Stimulated activated naive CD4-positive, alpha-beta T cell treated with Interleukin-2 at 50 U/mL for 16 hours (primary cell): ENCODE results near the gene PRMT2.

Experiments
- DNase-seq: peaks from one replicate; lab custom pipeline; 2025; lab: John Stamatoyannopoulos, UW

The PRMT2 gene

DNA sequence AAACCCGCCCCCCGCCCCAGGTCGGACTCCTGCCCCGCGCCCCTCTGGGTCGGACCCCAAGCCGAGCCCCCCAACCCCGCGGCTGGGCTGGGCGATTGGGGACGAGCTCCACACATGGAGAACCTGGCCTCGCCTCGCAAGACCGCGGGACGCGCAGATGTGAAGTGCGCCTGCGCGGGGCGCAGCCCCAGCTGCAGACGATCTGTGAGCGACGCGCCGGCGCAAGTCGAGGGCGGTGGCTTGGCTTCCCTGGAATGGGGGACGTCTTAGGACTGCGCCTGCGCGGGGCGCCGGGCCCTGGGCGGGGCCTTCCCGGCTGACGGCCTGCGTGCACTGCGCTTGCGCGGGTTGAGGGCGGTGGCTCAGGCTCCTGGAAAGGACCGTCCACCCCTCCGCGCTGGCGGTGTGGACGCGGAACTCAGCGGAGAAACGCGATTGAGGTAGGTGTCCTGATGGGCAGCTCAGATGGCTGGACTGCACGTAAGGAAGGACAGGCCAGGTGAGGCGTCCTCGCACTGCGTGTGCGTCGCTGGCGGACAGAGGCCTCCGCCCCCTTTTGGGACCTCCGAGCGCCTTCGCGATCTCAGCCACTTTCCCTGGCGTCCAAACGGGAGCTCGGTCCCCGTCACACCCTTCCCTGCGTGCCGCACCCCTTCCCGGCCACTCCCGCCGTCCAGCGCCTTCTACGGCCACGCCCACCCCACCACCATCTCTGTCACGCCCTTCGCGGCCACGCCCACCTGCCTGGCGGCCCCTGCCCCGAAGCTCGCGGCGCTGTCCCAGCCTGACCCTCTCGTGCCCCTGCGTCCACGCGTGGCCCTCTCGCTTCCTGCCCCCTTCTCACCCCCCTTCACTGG is at the start of gene PRMT2:
Gene PRMT2, plus strand, starts transcription at position 351 of the 857 bp plus-strand sequence. CDS start 1,278 bp downstream, outside the sequence.
- peak; percentile 95 for DNase-seq

DNA sequence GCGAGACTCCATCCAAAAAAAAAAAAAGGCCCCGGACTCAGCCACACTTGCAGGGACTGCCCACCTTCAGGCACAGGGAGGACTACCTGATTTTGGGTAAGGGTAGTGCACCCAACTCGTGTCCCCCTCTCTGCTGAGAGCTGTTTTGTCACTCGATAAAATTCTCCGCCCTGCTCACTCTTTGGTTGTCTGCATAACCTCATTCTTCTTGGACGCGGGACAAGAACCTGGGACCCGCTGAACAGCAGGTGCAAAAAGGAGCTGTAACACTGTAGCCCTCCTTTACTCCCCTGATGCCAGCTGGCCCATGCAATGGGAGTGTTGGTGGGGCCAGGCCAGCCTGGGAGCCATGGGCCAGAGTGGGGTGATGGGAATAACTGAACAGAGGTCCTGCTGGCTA is 41.2 kb upstream of the PRMT2 start:
- DNase-seq: no peak

DNA sequence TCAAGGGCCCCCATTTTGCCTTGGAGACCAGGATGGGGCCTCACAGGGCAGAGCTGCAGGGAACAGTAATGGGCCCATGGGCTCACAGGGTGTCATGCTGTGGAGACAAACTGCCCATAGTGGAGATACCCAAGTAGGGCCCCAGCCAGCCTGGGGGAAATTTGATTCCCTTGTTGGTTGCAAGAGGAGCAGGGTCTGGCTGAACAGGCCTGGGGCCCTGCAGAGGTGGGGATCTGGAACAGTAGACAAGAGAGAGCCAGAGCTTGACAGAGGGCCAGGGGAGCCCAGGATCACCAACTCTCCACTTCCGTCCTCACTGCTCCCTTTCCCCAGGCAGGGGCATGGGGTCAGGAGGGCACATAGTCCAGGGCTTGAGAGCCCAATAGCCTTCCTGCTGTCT is 39.3 kb upstream of the PRMT2 start:
- DNase-seq: no peak

DNA sequence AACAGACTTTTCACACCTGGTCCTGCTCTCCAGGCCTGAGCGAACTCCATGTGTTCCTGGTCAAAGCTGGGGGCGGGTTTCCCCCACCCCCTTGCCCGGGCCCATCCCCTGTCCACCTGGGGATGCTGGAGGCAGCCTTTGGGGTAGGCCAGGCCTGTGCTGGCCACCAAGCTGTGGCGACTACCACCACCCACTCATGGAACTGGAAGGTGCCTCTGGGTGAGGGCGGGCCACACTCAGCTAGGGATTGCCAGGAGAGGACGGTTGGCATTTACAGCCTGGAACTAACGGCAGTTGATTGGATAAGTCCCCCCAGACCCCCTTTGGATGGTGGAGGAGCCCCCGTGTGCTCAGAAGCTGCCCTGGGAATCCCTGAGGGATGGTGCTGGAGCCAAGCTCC is 38.4 kb upstream of the PRMT2 start:
- no peak for DNase-seq

DNA sequence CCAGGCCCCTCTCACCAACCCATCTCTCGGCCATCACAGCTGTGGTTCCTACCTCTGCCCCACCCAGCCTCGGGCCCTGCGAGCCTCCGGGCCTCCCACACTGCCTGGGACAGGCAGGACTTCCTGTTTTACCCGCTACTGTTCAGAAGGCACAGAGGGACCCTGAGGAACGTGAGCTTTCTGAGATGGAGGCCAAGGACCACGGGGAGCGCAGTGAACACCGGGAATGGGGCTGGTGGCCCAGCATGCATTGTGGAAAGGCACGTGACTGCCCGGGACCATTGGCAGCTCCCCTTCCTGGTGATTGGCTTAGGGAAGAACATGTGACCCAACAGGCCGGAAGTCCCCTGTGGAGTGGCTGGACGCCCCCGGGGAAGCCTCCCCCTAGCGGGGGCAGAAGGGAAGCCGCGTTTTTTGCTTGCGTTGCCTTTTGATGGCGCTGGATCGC is 37.6 kb upstream of the PRMT2 start:
- DNase-seq: no peak

DNA sequence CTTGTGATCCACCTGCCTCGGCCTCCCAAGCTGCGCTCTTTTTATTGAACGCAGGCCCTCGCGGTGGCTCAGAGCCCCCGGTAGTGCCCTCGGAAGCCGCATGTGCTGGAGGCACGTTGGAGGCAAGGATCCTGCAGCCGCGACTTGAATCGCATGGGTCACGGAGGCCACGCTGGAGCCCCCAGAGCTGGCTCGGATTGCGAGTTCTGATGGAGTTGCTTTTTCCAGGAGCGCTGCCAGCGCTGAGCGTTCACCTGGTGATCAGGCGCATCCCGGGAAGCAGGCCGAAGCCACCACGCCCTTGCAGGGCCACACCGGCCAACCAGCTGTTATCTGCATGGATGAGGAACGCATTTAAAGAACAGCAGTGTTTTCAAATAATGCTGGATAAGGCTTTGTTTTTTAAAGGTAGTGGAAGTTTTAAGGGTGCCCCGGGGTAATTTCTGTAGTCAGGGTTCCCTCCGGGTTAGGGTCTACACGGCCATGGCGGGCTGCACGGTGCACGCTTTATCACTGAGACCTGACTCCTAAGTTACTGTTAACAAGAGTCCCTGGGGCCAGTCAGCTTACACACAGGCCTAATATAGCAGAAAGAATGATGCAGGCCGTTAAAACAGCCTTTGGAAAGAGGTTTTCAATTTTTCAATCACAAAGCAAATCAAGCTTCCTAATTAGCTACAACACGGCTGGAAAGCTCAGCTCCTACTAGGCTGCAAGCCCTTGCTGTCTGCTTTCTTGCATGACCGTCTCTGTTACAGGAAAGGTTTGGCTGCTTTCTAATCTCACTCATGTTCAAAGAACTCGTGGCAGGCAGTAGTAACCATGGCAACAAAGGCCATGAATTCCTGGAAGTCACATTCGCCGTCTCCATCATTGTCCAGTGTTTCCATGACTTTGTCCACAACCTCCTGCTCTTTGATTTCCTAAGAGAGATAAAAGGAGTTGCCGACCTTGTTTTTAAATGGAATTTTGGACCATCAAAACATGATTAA is 36.6 kb upstream of the PRMT2 start:
- no peak for DNase-seq

DNA sequence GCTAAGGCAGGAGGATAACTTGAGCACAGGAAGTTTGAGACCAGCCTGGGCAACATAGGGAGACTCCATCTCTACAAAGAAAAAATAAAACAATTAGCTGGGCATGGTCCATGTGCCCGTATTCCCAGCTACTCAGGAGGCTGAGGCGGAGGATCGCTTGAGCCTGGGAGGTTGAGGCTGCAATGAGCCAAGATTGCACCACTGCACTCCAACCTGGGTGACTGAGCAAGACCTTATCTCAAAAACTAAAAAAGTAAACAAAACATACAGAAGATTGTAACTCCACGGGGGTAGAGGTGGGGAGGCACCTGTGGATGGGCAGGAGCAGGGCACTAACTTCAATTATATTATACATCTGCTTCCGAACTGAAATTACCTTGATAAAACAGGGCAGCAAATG is 35.2 kb upstream of the PRMT2 start:
- DNase-seq: no peak

DNA sequence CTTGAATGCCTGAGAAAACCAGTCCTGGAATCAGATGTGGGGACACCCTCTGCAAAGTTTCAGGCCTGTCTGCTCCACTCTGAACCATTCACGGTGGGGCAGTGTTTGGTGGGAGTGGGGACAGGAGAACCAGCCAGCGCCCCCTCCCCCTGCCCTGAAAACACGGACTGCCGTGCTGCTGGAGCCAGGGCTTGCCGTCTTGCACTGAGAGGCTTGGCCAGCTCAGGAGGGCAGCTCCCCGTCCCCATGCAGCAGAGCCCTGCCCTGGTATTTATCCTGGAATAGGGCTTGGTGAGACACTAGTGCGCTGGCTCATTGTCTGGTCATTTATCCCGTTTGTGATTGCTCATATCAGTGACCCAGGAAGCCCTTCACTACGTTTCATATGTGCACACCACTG is 34.5 kb upstream of the PRMT2 start:
- no peak for DNase-seq

DNA sequence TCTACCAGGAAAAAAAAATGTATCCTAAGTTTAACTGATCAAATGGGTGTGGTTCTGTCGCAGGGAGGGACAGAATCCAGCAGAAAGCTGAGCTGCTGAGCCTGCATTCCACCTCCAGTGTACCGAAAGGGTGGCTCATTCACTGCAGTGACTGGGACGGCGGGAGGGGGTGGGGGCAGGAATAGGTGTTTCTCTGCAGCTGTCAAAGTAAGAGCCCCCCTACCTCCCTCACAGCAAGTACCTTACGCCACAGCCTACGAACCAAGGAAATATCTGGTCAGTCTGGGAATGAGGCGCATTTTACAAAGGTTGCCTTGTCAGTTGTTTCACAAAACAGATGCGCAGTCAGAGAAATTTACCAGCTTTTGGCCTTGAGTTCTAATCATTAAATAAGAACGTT is 32.2 kb upstream of the PRMT2 start:
- no peak for DNase-seq

DNA sequence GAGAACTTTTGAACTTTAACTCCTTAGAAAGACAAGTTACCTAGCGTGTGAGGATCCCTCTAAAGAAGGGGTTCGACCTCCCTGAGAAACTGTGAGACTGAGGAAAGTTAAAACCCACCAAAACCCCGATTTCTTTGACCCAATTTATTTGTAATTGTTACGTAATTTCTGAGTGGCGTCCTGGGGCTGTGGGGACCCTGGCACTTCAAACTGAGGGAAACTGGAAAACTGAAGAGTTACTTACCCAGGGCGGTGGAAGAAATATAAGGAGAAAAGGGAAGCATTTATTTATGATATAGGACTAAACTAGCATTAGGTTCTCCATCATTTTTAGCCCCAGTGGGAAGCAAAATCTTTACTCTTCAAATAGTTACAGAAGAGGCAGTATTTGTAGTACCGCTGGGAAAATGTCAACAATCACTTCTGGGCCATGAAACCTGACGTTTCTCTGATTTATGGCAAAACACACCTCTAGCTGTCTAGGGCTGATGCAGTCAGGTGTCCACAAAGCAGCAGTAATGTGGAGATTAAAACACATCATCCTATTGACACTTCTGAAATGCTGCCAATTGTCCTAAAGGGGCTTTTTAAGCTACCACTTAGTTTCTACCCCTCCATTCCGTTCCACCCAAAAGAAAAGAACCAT is 31.0 kb upstream of the PRMT2 start:
- no peak for DNase-seq

DNA sequence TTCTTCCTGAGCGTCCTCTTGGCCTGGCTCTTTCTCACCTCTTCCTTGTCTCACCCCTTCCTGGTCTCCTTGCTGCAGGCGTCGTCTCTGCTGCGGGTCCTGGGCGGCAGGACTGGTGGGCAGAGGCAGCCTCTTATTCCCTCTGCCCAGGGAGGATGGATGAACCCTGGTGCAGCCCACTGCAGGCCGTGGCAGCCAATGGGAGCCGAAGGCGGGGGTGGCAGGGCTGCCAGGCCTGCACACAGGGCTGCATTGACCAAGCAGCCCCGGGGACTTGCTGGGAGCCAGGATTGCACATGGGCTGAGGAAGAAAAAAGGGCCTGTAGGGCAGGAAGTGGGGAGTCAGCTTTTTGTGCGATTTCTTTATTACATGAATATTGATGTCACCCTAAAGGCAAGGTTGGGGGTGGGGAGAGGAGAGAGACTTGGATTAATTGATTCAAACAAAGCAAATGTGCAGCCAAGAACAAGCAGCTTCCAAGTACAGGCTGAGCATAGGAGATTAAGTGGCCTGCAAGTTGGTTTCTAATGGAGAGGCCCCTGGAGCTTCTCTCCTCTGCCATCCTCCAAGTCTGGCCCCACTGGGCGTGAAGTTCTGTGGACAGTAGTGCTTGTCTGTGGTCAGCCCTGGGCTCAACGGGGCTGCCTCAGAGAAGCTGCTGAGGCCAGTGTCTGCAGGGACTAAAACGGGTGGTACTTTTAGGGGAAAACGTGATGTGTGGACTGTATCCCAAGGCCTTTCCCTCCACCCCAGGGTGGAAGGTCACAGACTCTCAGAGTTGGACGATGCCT is 30.3 kb upstream of the PRMT2 start, which contains the start of gene S100B:
Gene S100B, minus strand, starts transcription at position 108 of the 792 bp plus-strand sequence. CDS start 2,667 bp downstream, outside the sequence.
- no peak for DNase-seq

DNA sequence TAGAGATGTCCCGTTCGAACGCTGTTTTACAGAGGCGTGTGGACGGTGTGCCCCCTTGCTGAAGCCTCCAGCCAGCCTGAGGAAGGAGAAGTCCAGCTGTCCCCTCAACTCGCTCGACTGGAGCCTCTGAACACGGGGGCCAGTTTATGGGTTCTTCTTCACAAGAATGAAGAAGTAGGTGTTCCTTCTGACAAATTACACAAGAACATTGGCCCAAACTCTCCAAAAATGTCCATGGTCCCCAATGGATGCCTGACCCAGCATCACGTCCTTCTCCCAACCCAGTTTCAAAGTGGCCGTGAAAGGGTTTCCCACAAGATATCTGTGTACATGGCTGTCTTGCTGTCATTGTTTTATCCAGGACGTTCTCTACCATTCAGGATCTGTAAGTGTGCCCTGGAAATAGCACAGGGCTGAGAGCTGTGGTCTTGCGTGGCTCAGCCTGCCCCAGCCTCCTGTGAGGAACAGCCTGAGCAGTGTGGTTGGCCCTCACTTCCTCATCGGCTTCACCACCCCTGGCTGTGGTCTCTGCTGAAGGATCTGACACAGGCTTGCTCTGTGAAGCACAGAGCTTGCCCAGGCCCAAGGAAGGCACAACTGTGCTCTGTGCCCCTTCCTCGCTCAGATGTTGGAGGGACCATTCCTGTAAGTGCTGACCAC is 29.6 kb upstream of the PRMT2 start:
- peak; percentile 12 for DNase-seq

DNA sequence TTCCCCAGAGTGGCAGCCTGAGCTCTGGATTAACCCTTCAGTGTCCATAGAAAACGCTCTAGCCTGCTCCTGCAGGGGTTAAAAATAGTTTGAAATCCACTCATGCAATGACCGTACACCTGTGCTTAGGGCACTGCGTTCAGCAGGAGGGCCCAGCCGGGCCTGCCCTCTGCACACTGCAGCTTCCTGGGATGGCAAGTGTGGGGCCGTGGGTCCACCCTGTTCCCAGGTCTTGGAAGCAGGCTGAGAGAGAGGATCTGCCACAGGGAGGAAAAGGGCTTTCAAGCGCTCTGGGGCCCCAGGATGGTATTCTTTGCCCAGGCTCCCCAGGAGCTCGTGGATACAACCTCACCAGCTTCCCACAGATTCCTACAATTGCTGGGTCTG is 29.1 kb upstream of the PRMT2 start:
- no peak for DNase-seq

DNA sequence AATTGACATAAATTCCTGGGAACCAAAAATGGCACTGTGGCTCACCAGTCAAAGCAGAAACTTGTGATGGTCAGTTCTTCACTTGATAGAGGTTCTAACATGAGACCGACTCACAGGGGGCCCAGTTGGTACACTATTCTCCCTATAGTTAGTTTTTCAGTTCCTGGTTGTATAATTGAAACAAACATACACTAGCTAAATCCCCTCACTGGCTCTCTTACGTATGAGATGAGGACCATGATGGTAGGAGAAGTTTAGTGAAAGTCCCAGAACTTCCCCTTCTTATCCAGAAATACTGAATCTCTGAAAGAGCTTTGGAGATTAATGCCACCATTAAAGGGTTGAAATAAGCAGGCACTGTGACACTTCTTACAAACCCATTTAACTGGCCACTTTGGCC is 27.8 kb upstream of the PRMT2 start:
- no peak for DNase-seq

DNA sequence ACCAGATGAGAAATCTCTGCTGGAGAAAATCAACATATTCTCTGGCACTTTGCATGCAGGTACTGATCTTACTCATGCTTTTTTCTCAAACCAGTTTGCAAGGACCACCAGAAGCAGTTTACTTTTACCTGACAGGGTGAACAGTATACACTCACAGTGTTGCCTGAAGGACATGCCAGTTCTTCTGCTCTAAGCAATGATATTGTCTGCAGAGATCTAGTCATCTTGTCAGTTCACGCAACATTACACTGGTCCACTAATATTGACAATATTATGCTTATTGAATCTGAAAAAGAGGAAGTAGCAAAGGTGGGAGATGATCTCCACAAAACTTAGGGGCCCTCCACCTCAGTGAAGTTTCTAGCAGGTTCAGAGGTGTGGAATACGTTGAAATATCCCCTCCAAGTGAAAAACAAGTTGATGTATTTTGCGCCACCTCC is 26.8 kb upstream of the PRMT2 start:
- no peak for DNase-seq

DNA sequence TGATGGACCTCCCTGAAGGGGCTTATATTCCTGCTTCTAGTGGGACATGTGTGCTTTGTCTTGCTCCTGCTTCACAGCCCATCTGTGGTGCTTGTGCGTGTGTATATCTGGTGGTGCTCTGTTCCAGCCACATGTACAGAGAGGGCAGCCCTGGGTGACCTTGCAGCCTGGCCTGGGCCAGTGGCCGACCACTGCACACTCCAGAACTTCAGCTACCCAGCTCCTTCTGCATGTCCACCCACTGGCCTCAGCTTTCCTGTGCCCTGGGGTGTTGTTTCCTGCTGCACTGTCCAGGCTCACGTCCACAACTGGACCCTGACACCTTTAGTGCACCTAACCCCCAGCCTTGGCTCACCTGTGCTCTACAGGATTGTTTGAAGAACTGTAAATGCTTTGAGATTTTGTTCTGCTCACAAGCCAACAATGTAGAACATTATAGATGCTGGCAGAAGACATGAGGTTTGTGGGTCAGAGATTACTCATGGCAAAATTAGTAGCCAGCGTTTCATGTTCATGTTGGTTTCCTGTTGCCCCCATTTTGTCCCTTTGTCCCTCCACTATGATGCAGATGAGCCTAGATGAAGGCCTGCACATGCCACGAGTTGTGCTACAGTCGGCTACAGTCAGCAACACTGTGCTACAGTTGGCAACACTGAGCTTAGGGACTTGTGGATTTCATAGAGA is 25.3 kb upstream of the PRMT2 start:
- no peak for DNase-seq

DNA sequence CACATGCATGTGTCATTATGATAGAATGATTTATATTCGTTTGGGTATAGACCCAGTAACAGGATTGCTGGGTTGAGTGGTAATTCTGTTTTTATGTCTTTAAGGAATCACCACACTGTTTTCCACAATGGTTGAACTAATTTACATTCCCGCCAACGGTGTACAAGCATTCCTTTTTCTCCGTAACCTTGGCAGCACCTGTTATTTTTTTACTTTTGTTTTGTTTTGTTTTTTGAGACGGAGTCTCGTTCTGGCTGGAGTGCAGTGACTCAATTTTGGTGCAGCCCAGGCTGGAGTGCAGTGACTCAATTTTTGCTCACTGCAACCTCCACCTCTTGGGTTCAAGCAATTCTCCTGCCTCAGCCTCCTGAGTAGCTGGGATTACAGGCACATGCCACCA is 22.1 kb upstream of the PRMT2 start:
- no peak for DNase-seq

DNA sequence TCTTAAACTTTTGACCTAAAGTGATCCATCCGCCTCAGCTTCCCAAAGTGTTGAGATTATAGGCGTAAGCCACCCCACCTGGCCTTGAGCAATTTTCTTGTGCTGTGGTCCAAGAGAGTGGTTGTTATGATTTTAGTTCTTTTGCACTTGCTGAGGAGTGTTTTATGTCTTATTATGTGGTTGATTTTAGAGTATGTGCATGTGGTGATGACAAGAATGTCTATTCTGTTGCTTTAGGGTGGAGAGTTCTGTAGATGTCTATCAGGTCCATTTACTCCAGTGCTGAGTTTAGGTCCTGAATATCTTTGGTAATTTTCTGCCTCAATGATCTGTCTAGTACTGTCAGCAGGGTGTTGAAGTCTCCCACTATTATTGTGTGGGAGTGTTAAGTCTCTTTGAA is 19.4 kb upstream of the PRMT2 start:
- DNase-seq: no peak

DNA sequence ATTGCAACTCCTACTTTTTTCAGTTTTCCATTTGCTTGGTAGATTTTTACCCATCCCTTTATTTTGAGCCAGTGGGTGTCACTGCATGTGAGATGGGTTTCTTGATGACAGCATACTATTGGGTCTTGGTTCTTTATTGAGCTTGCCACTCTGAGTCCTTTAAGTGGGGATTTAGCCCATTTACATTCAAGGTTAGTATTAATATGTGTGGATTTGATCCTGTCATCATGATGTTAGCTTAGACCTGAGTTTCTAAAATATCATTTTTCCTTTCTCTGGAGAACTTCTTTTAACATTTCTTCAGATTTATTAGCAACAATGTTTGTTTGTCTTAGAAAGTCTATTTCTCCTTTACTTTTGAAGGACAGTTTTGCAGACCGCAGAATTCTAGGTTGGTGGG is 18.8 kb upstream of the PRMT2 start:
- no peak for DNase-seq
